Spleen (tissue), 7 donors: ENCODE results near the gene FOCAD.

ENCODE experiments used
- POLR2A ChIP-seq, 3 donors: fragments of 450-650 bp; IDR thresholded peaks; one replicate each; pipeline ENCODE4 v1.5.1; 2017; ENCODE audit warnings: antibody characterized with exemption in 3 of 3, mild to moderate bottlenecking in 1 of 3
- TF ChIP-seq, protein P1 (sequence below), 11 experiments: fragments of 200-600 bp in 7 of 11; fragments of 450-650 bp in 4 of 11; sonication (generic) in 4 of 11; IDR thresholded peaks in 8 of 11; conservative IDR thresholded peaks in 3 of 11; 1 replicate in 7 of 11; 2 replicates in 4 of 11; pipeline versions ENCODE4 v1.4.0 to v1.8.0; 2016 to 2021; ENCODE audit warnings: antibody characterized with exemption in 11 of 11, inconsistent platforms in 4 of 11, mild to moderate bottlenecking in 1 of 11
- donor health status: DM: no; HTN: no; CAD: no; lungs with moderate emphysema.
- donor health status: DM: no; HTN: no; CAD: no.
- donor health status: DM: no; HTN: no; CAD: no.

DNA sequence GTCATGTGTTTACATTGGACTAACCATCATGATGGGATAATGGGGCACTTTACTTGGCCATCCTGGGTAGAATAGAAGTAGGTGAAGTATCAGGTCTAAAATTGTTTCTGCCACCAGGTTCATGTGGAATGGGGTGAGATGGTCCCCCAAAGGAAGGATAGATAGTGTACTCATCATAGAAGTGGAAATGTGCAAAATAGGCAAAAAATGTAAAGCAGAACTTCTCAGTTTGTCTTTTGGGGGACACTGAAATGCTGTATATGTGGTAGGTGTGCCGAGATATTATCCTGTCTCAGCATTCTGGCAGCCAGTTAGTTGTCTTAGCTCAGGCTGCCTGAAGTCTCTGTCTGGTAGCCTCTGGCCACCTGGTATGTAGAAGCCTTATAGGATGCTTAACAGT is 107.6 kb downstream of the FOCAD start:
- TF ChIP-seq, protein P1, sequence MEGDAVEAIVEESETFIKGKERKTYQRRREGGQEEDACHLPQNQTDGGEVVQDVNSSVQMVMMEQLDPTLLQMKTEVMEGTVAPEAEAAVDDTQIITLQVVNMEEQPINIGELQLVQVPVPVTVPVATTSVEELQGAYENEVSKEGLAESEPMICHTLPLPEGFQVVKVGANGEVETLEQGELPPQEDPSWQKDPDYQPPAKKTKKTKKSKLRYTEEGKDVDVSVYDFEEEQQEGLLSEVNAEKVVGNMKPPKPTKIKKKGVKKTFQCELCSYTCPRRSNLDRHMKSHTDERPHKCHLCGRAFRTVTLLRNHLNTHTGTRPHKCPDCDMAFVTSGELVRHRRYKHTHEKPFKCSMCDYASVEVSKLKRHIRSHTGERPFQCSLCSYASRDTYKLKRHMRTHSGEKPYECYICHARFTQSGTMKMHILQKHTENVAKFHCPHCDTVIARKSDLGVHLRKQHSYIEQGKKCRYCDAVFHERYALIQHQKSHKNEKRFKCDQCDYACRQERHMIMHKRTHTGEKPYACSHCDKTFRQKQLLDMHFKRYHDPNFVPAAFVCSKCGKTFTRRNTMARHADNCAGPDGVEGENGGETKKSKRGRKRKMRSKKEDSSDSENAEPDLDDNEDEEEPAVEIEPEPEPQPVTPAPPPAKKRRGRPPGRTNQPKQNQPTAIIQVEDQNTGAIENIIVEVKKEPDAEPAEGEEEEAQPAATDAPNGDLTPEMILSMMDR (IDR thresholded peaks at IDR 0.05 in 8 of 11, conservative IDR thresholded peaks at IDR 0.05 in 3 of 11), result no peak
- no peak for TF ChIP-seq POLR2A (IDR thresholded peaks at IDR 0.05)
